K562 (cell line): ENCODE data around the gene NOTCH3. TPM values are rescaled to one million over a fixed set of nuclear protein-coding genes. Genes with fewer than 3 reads are reported as not detected.

Source experiments
- ATAC-seq: fragments of 200-7000 bp; cut with Tn5 transposase; 3 replicates; pipeline ENCODE4 v1.9.1; 2020; ENCODE audit warnings: moderate library complexity
- BruUV-seq: library from RNA; stranded (reverse); fragments of 400-500 nt; replicated peaks from 2 replicates; lab custom pipeline; 2021; lab: Mats Ljungman, UMichigan
- CTCF ChIA-PET: fragments of 300-600 bp; formaldehyde crosslinking; extraction: SDS; loops from one replicate; lab custom pipeline; 2021; ENCODE audit warnings: low intra/inter-chr PET ratio; lab: Yijun Ruan, JAX
- POLR2A ChIA-PET: fragments of 300-600, 350-650 bp; sonication (Branson Sonifier 250); formaldehyde crosslinking; extraction: SDS; loops from one replicate; lab custom pipeline; 2021; ENCODE audit warnings: antibody characterized with exemption, inconsistent platforms; lab: Yijun Ruan, JAX
- DNase-seq, 4 experiments: peaks; one replicate each; pipeline versions ENCODE4 v3.0.0 to v3.0.0-alpha.2; 2011 to 2018; ENCODE audit warnings: low spot score in 3 of 4, mixed read lengths in 3 of 4; ENCODE audit errors: extremely low read depth in 1 of 4
- FAIRE-seq: peaks from 2 replicates; lab custom pipeline; 2011; peaks lifted over from hg19 to GRCh38; lab: Jason Lieb, UNC
- H2AFZ ChIP-seq: 2 replicates; pipeline ENCODE4 v1.6.0; 2011; ENCODE audit warnings: low read depth, low read length, control low read depth, inconsistent platforms
- H3K27ac ChIP-seq: fragments of 200-600 bp; 3 replicates; pipeline ENCODE4 v1.8.0; 2011; ENCODE audit warnings: low read depth, mild to moderate bottlenecking, control low read depth, inconsistent platforms, low read length, moderate library complexity, mixed read lengths; ENCODE audit errors: extremely low read depth
- H3K27me3 ChIP-seq, 2 experiments: fragments of 300-600 bp in 1 of 2; 2 replicates in 1 of 2; 3 replicates in 1 of 2; pipeline versions ENCODE4 v1.6.0 to v1.8.0; 2011; ENCODE audit warnings: inconsistent platforms in 2 of 2, low read length in 2 of 2, mild to moderate bottlenecking in 1 of 2, mixed read lengths in 1 of 2, moderate library complexity in 1 of 2; ENCODE audit not compliant: control insufficient read depth in 2 of 2, insufficient read depth in 2 of 2
- H3K36me3 ChIP-seq: fragments of 300-600 bp; 3 replicates; pipeline ENCODE4 v1.8.0; 2011; ENCODE audit warnings: mild to moderate bottlenecking, low read length, inconsistent platforms; ENCODE audit not compliant: control insufficient read depth, insufficient read depth
- H3K4me1 ChIP-seq, 2 experiments: fragments of 200-600 bp in 1 of 2; replicated peaks in 1 of 2; 2 replicates in 1 of 2; 3 replicates in 1 of 2; pipeline versions ENCODE4 v1.5.1 to v1.8.0; 2011; ENCODE audit warnings: inconsistent platforms in 2 of 2, low read length in 2 of 2, mild to moderate bottlenecking in 1 of 2, mixed read lengths in 1 of 2, moderate library complexity in 1 of 2; ENCODE audit not compliant: control insufficient read depth in 2 of 2, insufficient read depth in 2 of 2
- H3K4me2 ChIP-seq: 2 replicates; pipeline ENCODE4 v1.6.1; 2011; ENCODE audit warnings: low read length, control low read depth, inconsistent platforms, mixed read lengths; ENCODE audit not compliant: insufficient read depth
- H3K4me3 ChIP-seq: fragments of 200-600 bp; sonication (generic), shearing (Covaris generic); 2 replicates; pipeline ENCODE4 v1.5.1; 2016; ENCODE audit warnings: control low read depth, inconsistent platforms
- H3K79me2 ChIP-seq: fragments of 200-600 bp; 3 replicates; pipeline ENCODE4 v1.8.0; 2011; ENCODE audit warnings: low read length, inconsistent platforms; ENCODE audit not compliant: control insufficient read depth, insufficient read depth
- H3K9ac ChIP-seq, 2 experiments: 2 replicates each; pipeline versions ENCODE4 v1.6.0 to v1.6.1; 2011; ENCODE audit warnings: low read depth in 2 of 2, low read length in 2 of 2, control low read depth in 1 of 2, inconsistent platforms in 1 of 2, mild to moderate bottlenecking in 1 of 2, mixed read lengths in 1 of 2; ENCODE audit not compliant: insufficient read depth in 1 of 2
- H3K9me1 ChIP-seq: one replicate; pipeline ENCODE4 v1.6.0; 2011; ENCODE audit warnings: inconsistent platforms, mild to moderate bottlenecking, low read length, moderate library complexity; ENCODE audit not compliant: control insufficient read depth, insufficient read depth
- H3K9me3 ChIP-seq: replicated peaks from 2 replicates; pipeline ENCODE4 v1.5.1; 2011; ENCODE audit warnings: low read depth, low read length, inconsistent platforms; ENCODE audit not compliant: control insufficient read depth, insufficient read depth
- H4K20me1 ChIP-seq: replicated peaks from 2 replicates; pipeline ENCODE4 v1.6.1; 2011; ENCODE audit warnings: low read length, inconsistent platforms, mixed read lengths; ENCODE audit not compliant: control insufficient read depth, insufficient read depth
- POLR2G ChIP-seq: fragments of 200-400 bp; formaldehyde crosslinking; IDR thresholded peaks from 2 replicates; pipeline ENCODE4 v1.6.1; 2017; ENCODE audit warnings: low read depth, mild to moderate bottlenecking, antibody characterized with exemption, low read length, moderate library complexity
- ZBTB1 ChIP-seq: sonication (generic); formaldehyde crosslinking; IDR thresholded peaks from 2 replicates; pipeline ENCODE4 v1.8.1; 2023; ENCODE audit warnings: missing genetic modification reagents, low read depth, mild to moderate bottlenecking, borderline replicate concordance
- WGBS: fragments of 100-300 bp; shearing (Covaris generic); methylation state at CpG from one replicate; pipeline ENCODE4 v1.1.6; 2016; ENCODE audit warnings: low coverage, mixed read lengths; ENCODE audit not compliant: insufficient coverage; ENCODE audit errors: missing lambda C conversion rate; 5-methylcytosine and 5-hydroxymethylcytosine counted together
- in situ Hi-C: fragments of 300-500 bp; cut with MboI; formaldehyde crosslinking; loops from 4 replicates; pipeline ENCODE4 v1.15.0; 2018; ENCODE audit warnings: inconsistent platforms, mixed read lengths
- intact Hi-C: fragments of 100-400 bp; cut with micrococcal nuclease; formaldehyde crosslinking; loops from 2 replicates; pipeline ENCODE4 v1.14.2; 2022
- polyA plus RNA-seq, 8 experiments: library from polyadenylated mRNA; depleted of rRNA in 4 of 8; stranded (reverse) in 5 of 8; unstranded in 3 of 8; fragments of >200 nt; fragmentation: Nextera tagmentation in 2 of 8; fragmentation: Illumina TruSeq in 1 of 8; extraction: Ambion mirVana in 2 of 8; extraction: Trizol in 1 of 8; gene quantifications; 2 replicates each; pipeline versions ENCODE4 v1.2.1 to v1.2.3, GENCODE V29; 2011 to 2014; ENCODE audit warnings: inconsistent platforms in 1 of 8, missing spikeins in 1 of 8
- total RNA-seq, 7 experiments: library from RNA; depleted of rRNA in 6 of 7; stranded (reverse); fragments of >200 nt in 6 of 7; fragmentation: Illumina TruSeq in 2 of 7; extraction: Trizol in 2 of 7; gene quantifications; 2 replicates each; pipeline versions ENCODE4 v1.2.1 to v1.2.3, GENCODE V29; 2011 to 2021; ENCODE audit warnings: low replicate concordance in 1 of 7
- TF ChIP-seq, protein P1 (sequence below), 2 experiments: fragments of 450-650 bp in 1 of 2; IDR thresholded peaks; 2 replicates each; pipeline ENCODE4 v1.6.1; 2011 to 2017; ENCODE audit warnings: low read depth in 2 of 2, antibody characterized with exemption in 1 of 2, borderline replicate concordance in 1 of 2, low read length in 1 of 2, mild to moderate bottlenecking in 1 of 2, mixed read lengths in 1 of 2; ENCODE audit not compliant: control insufficient read depth in 1 of 2

Gene NOTCH3
- total and polyA plus RNA-seq, 9 of the 15 experiments (the other 6 are each of a cell fraction or from before 2014, with no cell fraction given), result under 0.01 to 1.2 (median 0.16) TPM

DNA sequence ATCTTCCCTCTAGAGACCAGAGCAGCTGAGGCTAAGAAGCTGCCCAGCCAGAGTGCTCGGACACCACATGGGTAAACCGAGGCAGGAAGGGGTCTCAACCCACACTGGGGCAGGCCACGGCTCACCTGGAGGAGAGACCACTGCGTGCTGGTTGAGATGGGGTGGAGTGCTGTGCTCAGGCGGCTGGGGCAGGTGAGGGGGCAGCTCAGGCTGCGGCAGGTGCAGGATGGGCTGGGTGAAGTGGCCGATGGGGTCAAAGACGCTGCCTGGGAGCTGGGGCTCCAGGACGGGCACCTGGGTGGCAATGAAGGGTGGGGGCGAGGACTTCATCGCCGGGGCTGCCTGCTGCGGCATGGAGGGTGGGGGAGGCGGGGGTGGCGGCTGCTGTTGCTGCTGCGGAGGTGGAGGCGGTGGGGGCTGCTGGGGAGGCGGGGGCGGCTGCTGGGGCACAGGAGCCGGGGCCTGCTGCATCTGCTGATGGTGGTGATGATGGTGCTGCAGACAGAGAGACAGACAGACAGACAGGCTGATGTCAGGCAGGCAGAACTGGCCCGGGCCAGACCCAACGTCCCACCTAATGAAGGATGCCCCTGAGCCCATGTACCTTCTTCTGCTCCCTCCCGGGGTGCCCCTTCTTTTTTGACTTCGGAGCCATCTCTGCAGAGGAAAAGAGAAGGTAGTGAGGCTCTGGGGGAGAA lies 43.5 kb upstream of the NOTCH3 start:
- Histone ChIP-seq H3K27ac (no peak overlapping the region), H3K27me3 (no peaks in the 10 kb centered on the region)
- no peak for DNase-seq
- WGBS, result 91% methylated on average over 14 of the region's 24 CpGs
- ChIA-PET POLR2A (interaction anchor here (0.6 to 1.0 kb wide), 2 partner anchors 17 to 762 kb away, joined by 3 to 4 read pairs; no protein-coding TSS in a partner anchor), CTCF (no interaction called here)
- TF ChIP-seq, protein P1, sequence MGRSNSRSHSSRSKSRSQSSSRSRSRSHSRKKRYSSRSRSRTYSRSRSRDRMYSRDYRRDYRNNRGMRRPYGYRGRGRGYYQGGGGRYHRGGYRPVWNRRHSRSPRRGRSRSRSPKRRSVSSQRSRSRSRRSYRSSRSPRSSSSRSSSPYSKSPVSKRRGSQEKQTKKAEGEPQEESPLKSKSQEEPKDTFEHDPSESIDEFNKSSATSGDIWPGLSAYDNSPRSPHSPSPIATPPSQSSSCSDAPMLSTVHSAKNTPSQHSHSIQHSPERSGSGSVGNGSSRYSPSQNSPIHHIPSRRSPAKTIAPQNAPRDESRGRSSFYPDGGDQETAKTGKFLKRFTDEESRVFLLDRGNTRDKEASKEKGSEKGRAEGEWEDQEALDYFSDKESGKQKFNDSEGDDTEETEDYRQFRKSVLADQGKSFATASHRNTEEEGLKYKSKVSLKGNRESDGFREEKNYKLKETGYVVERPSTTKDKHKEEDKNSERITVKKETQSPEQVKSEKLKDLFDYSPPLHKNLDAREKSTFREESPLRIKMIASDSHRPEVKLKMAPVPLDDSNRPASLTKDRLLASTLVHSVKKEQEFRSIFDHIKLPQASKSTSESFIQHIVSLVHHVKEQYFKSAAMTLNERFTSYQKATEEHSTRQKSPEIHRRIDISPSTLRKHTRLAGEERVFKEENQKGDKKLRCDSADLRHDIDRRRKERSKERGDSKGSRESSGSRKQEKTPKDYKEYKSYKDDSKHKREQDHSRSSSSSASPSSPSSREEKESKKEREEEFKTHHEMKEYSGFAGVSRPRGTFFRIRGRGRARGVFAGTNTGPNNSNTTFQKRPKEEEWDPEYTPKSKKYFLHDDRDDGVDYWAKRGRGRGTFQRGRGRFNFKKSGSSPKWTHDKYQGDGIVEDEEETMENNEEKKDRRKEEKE (IDR thresholded peaks at IDR 0.05; ENCODE audit: borderline replicate concordance in 1 of 2, control insufficient read depth in 1 of 2, low read depth in 2 of 2, low read length in 1 of 2), result no peak
- TF ChIP-seq ZBTB1 (CRISPR knock-in tag), result no peak
- TF ChIP-seq POLR2G, result peak; percentile 61
- TF ChIP-seq, all 486 proteins: peak for 1
- FAIRE-seq, result no peak
- in situ Hi-C loops (no loop called here), intact Hi-C loops (no loop called here)
- Histone ChIP-seq H3K36me3 (peaks cover 93% of the 10 kb centered on the region; the same call in 2 of the 3 replicates), H3K9ac (no peak overlapping the region; a peak in 1 of 4 replicates), H3K79me2 (no peaks in the 10 kb centered on the region), H3K9me1 (peaks cover 3% of the 10 kb centered on the region), H3K4me3 (no peak overlapping the region), H3K4me1 (no peaks in the 10 kb centered on the region; a peak in 1 of 5 replicates), H4K20me1 (peaks cover 14% of the 10 kb centered on the region), H3K9me3 (no peaks in the 10 kb centered on the region), H3K4me2 (no peak overlapping the region), H2AFZ (no peak overlapping the region)
- BruUV-seq, result no TSS peak
- ATAC-seq, result no peak
